ENCODE data around the gene RESP18. TPM values are rescaled to one million over a fixed set of nuclear protein-coding genes. Genes with fewer than 3 reads are reported as not detected.

Gene RESP18
- total RNA-seq, 6 experiments from 2014 or later: not detected

DNA sequence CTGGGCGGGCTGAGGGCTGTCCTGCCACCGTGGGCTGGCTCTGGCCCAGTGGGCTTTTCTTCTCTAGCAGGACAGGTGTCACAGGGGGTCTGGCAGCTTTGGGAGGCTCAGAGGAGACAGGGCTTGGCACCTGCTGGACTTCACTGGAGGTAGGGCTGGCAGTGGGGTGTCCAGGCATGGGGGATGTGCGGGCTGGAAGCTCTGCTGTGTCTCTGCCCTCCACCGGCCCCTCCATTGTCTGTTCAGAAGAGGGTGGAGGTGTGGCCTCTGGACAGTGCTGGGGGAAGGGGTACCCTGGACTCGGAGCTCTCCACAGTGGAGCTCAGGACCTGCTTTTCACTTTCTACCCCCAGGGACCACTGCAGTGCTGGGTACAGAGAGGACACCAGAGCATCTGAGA, 32.5 kb downstream of the RESP18 start:
- H3K4me1 ChIP-seq: peaks cover 0 to 1% (median 0%) of the 10 kb centered on the region in 4 donors
- H3K27me3 ChIP-seq: no peaks in the 10 kb centered on the region
- WGBS (ENCODE audit: insufficient coverage, low coverage, low lambda C conversion rate, missing lambda C conversion rate): 55% methylated on average over 3 of the region's 5 CpGs
- ATAC-seq (no peak), DNase-seq (no peak)
- intact Hi-C loops (cut with DNase I): loop anchor here in 1 of 2 donors (5.0 kb wide), 1 partner anchor 133 kb away; no protein-coding TSS in a partner anchor
- no peak overlapping the region for H3K27ac ChIP-seq
- TF ChIP-seq POLR2A (IDR thresholded peaks at IDR 0.05): no peak
- TF ChIP-seq, protein P1, sequence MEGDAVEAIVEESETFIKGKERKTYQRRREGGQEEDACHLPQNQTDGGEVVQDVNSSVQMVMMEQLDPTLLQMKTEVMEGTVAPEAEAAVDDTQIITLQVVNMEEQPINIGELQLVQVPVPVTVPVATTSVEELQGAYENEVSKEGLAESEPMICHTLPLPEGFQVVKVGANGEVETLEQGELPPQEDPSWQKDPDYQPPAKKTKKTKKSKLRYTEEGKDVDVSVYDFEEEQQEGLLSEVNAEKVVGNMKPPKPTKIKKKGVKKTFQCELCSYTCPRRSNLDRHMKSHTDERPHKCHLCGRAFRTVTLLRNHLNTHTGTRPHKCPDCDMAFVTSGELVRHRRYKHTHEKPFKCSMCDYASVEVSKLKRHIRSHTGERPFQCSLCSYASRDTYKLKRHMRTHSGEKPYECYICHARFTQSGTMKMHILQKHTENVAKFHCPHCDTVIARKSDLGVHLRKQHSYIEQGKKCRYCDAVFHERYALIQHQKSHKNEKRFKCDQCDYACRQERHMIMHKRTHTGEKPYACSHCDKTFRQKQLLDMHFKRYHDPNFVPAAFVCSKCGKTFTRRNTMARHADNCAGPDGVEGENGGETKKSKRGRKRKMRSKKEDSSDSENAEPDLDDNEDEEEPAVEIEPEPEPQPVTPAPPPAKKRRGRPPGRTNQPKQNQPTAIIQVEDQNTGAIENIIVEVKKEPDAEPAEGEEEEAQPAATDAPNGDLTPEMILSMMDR (IDR thresholded peaks at IDR 0.05): no peak
- H3K4me3 ChIP-seq: no peak overlapping the region
- no peaks in the 10 kb centered on the region for H3K36me3 ChIP-seq
- no peaks in the 10 kb centered on the region for H3K9me3 ChIP-seq

DNA sequence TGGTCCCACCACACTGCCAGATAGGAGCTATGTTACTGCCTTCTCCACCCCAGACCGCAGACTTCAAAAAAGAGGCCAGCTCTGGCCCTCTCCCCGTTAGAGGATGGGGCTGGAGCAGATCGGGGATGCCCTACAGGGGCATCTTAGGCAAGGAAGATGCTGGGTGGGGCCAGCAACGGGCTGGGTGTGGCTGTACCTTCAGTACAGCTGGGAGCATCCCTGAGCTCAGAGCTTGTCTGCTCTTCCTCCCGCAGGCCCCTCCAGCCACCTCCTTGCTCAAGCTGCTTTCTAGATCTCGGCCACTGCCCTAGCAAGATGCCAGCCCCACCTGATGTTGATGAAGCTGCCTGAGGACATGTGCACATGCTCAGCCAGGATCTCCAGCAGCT, 33.2 kb downstream of the RESP18 start:
- no peak for ATAC-seq
- Histone ChIP-seq H3K4me1 (peaks cover 0 to 2% (median 0%) of the 10 kb centered on the region in 4 donors), H3K27me3 (no peaks in the 10 kb centered on the region), H3K27ac (no peak overlapping the region), H3K4me3 (no peak overlapping the region), H3K9me3 (no peaks in the 10 kb centered on the region), H3K36me3 (no peaks in the 10 kb centered on the region)
- intact Hi-C loops (cut with DNase I): loop anchor here in 1 of 2 donors (5.0 to 10.0 kb wide), 3 partner anchors 75 to 275 kb away; partner anchors contain the start of genes ANKZF1, ATG9A and NHEJ1
- no peak for TF ChIP-seq POLR2A (IDR thresholded peaks at IDR 0.05)
- TF ChIP-seq, protein P1 (IDR thresholded peaks at IDR 0.05): no peak
- DNase-seq: no peak
- no CpG with 5 or more reads among the region's 6 CpGs for WGBS (ENCODE audit: insufficient coverage, low coverage, low lambda C conversion rate, missing lambda C conversion rate)

DNA sequence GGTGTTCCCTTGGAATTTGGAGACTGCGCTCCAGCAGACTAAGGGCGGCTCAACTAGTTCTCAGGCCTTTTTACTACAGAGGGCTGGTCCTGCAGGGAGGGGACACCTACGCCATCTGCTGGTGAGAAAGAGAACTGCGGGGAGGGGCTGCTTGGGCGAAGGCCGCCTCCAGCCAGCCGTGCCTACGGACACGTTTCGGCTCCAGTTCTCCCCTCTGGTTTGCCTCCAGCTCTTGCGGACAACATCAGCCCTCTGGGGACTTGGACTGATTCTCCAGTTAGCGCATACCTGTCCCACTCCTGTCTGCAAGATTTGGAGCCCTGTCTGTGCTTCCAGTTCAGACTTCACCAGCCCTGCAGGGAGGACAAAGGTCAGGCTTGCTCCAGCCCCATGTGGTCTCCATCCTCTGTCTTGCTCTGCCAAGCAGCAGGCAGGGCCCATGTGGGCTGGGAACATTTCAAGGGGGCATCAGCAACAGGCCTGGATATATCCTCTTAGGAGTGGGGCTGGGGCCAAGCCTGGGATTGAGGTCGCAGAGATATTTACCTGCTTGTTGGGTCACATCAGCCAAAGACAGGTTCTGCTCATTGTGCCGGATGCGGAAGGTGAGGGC, 33.7 kb downstream of the RESP18 start:
- H3K4me3 ChIP-seq: no peak overlapping the region
- 2% methylated on average over 9 of the region's 15 CpGs for WGBS (ENCODE audit: insufficient coverage, low coverage, low lambda C conversion rate, missing lambda C conversion rate)
- peaks cover 0 to 2% (median 0%) of the 10 kb centered on the region in 4 donors for H3K4me1 ChIP-seq
- intact Hi-C loops (cut with DNase I): loop anchor here in 1 of 2 donors (5.0 to 10.0 kb wide), 3 partner anchors 74 to 274 kb away; partner anchors contain the start of genes ANKZF1, ATG9A and NHEJ1
- no peaks in the 10 kb centered on the region for H3K36me3 ChIP-seq
- H3K27me3 ChIP-seq: no peaks in the 10 kb centered on the region
- no peak overlapping the region for H3K27ac ChIP-seq
- DNase-seq: peak; percentile 85 to 88 (median 87)
- ATAC-seq: peak; percentile 79 to 84 (median 83)
- no peak for TF ChIP-seq POLR2A (IDR thresholded peaks at IDR 0.05)
- TF ChIP-seq, protein P1 (IDR thresholded peaks at IDR 0.05): peak; percentile 96 to 100 (median 100)
- H3K9me3 ChIP-seq: no peaks in the 10 kb centered on the region

DNA sequence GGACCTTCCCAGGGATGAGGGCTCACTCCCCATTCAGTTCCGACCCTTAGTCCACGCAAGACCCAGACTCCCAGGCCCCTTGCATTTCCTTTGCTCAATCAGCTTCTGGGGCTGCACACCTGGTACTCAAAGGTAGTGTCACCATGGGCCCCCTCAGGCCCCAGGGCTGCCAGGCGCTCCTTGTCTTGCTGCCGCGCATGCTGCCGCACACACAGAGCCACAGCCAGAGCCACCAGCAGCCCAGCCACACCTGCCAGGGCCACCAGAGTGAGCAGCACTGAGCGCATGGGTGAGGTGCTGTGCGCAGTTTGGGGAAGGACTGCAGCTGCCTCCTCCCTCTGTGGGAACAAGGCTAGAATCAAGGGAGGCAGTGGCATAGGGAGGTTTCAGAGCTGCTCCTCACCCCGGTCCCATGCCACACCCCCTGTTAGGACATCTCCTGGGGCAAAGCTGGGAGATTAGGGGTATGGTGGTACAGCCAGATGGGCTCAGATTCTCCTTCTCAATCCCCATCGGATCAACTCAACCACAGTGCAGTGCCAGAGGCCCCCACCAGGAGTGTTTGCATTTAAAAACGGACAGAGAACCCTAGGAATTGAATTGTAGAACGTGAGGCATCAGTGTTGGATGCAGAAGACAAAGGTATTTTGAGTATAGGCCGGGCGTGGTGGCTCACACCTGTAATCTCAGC, 34.6 kb downstream of the RESP18 start:
- no peaks in the 10 kb centered on the region for H3K9me3 ChIP-seq
- no peak overlapping the region for H3K27ac ChIP-seq
- intact Hi-C loops (cut with DNase I): loop anchor here in 1 of 2 donors (5.0 to 10.0 kb wide), 3 partner anchors 73 to 273 kb away; partner anchors contain the start of genes ANKZF1, ATG9A and NHEJ1
- 78% methylated on average over 9 of the region's 14 CpGs for WGBS (ENCODE audit: insufficient coverage, low coverage, low lambda C conversion rate, missing lambda C conversion rate)
- ATAC-seq: no peak
- no peaks in the 10 kb centered on the region for H3K27me3 ChIP-seq
- H3K36me3 ChIP-seq: no peaks in the 10 kb centered on the region
- no peak for TF ChIP-seq POLR2A (IDR thresholded peaks at IDR 0.05)
- TF ChIP-seq, protein P1 (IDR thresholded peaks at IDR 0.05): no peak
- peaks cover 0 to 2% (median 0%) of the 10 kb centered on the region in 4 donors for H3K4me1 ChIP-seq
- DNase-seq: no peak
- no peak overlapping the region for H3K4me3 ChIP-seq

Measured in right lobe of liver (tissue), 6 donors.